Gastrocnemius medialis (tissue), 4 donors: ENCODE data around the gene LRRC71. TPM values are rescaled to one million over a fixed set of nuclear protein-coding genes. Genes with fewer than 3 reads are reported as not detected.

Experiments used
- ATAC-seq, 2 donors: fragments of 150-250 bp; one replicate each; pipeline ENCODE4 v1.9.1; 2016
- DNase-seq, 2 donors: peaks; one replicate each; pipeline ENCODE4 v3.0.0-alpha.2; 2019
- H3K27ac ChIP-seq, 4 donors: fragments of 200-600 bp; sonication (generic); 1 replicate in 1 of 4; 2 replicates in 3 of 4; pipeline ENCODE4 v1.5.1; 2016 to 2018; ENCODE audit warnings: mild to moderate bottlenecking in 2 of 4, moderate library complexity in 1 of 4
- H3K27me3 ChIP-seq, 3 donors: fragments of 200-600 bp; sonication (generic) in 2 of 3; 1 replicate in 1 of 3; 2 replicates in 2 of 3; pipeline versions ENCODE4 v1.5.1 to v1.6.0; 2016 to 2019; ENCODE audit warnings: mild to moderate bottlenecking in 1 of 3, moderate library complexity in 1 of 3
- H3K36me3 ChIP-seq, 2 donors: fragments of 200-600 bp; sonication (generic) in 1 of 2; one replicate each; pipeline ENCODE4 v1.5.1; 2017 to 2018
- H3K4me1 ChIP-seq, 2 donors: fragments of 200-600 bp; sonication (generic) in 1 of 2; one replicate each; pipeline ENCODE4 v1.5.1; 2016 to 2017; ENCODE audit warnings: mild to moderate bottlenecking in 2 of 2
- H3K4me3 ChIP-seq, 4 donors: fragments of 200-600 bp; sonication (generic) in 3 of 4; 1 replicate in 1 of 4; 2 replicates in 3 of 4; pipeline ENCODE4 v1.5.1; 2016 to 2019; ENCODE audit warnings: mild to moderate bottlenecking in 2 of 4
- H3K9me3 ChIP-seq, 3 donors: fragments of 200-600 bp; sonication (generic) in 2 of 3; 1 replicate in 1 of 3; 2 replicates in 2 of 3; pipeline ENCODE4 v1.5.1; 2016 to 2019
- POLR2A ChIP-seq, 2 donors: fragments of 450-650 bp; IDR thresholded peaks; one replicate each; pipeline ENCODE4 v1.6.1; 2017; ENCODE audit warnings: antibody characterized with exemption in 2 of 2, mild to moderate bottlenecking in 2 of 2, moderate library complexity in 2 of 2
- in situ Hi-C, 4 donors: fragments of 200-750 bp; cut with MboI; loops; one replicate each; pipeline versions ENCODE4 v1.15.0 to v1.8.0; 2017; ENCODE audit warnings: low sequenced_read_pairs in 4 of 4
- intact Hi-C: fragments of 100-400 bp; cut with DNase I; formaldehyde crosslinking; loops from one replicate; pipeline ENCODE4 v1.15.1; 2023; ENCODE audit warnings: low total_unique reads
- total RNA-seq, 4 donors: library from RNA; depleted of rRNA; stranded (reverse); fragments of >200 nt; gene quantifications; one replicate each; pipeline versions ENCODE4 v1.1.0 to v1.2.3, GENCODE V29; 2016
- TF ChIP-seq, protein P1 (sequence below), 5 experiments: fragments of 450-650 bp in 3 of 5; fragments of 200-600 bp in 2 of 5; sonication (generic) in 2 of 5; IDR thresholded peaks in 4 of 5; conservative IDR thresholded peaks in 1 of 5; 1 replicate in 4 of 5; 2 replicates in 1 of 5; pipeline ENCODE4 v1.5.1; 2016 to 2019; ENCODE audit warnings: antibody characterized with exemption in 5 of 5, mild to moderate bottlenecking in 3 of 5, moderate library complexity in 3 of 5

The LRRC71 gene
- total RNA-seq, 4 donors from 2014 or later: not detected

DNA sequence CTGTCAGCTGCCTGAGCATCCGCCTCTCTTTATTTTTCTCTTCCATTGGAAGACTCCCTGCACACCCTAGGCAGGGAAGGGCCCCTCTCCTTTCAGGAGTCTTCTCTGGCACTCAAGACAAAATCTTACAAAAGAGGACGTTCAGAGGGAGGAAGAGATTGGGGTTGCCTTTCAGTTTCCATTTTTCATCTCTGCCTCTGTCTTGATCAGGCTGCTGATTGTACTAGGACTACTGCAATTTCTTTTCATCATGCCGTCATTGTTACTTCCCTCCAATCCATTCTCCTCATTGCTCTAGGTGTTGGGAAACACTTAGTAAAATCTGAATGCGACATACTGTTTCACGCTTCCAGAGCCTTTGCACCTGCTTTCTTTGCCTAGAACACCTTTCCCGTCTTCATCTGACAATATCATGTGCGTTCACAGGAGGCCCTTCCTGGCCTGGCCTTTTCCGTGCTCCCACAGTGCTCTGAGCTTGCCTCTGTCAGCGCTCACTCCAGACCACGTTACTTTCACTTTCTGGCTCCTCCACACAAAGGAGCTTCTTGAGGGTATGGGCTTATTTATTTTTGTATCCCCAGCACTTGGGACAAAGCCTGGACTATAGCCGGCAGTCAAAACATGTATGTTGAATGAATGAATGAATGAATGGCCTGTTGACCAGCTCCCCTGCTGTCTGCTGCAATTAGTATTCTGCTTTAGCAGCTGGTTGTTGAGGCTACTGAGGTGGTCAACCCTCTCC lies 10.9 kb downstream of the LRRC71 start:
- ATAC-seq (no peak), DNase-seq (no peak)
- Histone ChIP-seq H3K36me3 (peaks cover 0 to 8% of the 10 kb centered on the region in 2 donors), H3K4me3 (no peak overlapping the region), H3K4me1 (peaks cover 3 to 6% of the 10 kb centered on the region in 2 donors), H3K9me3 (no peaks in the 10 kb centered on the region), H3K27me3 (peaks cover 23 to 29% (median 28%) of the 10 kb centered on the region in 3 donors), H3K27ac (no peak overlapping the region)
- TF ChIP-seq, protein P1, sequence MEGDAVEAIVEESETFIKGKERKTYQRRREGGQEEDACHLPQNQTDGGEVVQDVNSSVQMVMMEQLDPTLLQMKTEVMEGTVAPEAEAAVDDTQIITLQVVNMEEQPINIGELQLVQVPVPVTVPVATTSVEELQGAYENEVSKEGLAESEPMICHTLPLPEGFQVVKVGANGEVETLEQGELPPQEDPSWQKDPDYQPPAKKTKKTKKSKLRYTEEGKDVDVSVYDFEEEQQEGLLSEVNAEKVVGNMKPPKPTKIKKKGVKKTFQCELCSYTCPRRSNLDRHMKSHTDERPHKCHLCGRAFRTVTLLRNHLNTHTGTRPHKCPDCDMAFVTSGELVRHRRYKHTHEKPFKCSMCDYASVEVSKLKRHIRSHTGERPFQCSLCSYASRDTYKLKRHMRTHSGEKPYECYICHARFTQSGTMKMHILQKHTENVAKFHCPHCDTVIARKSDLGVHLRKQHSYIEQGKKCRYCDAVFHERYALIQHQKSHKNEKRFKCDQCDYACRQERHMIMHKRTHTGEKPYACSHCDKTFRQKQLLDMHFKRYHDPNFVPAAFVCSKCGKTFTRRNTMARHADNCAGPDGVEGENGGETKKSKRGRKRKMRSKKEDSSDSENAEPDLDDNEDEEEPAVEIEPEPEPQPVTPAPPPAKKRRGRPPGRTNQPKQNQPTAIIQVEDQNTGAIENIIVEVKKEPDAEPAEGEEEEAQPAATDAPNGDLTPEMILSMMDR (IDR thresholded peaks at IDR 0.05 in 4 of 5, conservative IDR thresholded peaks at IDR 0.05 in 1 of 5): no peak
- no peak for TF ChIP-seq POLR2A (IDR thresholded peaks at IDR 0.05)
- in situ Hi-C loops: no loop called here
- intact Hi-C loops: no loop called here

DNA sequence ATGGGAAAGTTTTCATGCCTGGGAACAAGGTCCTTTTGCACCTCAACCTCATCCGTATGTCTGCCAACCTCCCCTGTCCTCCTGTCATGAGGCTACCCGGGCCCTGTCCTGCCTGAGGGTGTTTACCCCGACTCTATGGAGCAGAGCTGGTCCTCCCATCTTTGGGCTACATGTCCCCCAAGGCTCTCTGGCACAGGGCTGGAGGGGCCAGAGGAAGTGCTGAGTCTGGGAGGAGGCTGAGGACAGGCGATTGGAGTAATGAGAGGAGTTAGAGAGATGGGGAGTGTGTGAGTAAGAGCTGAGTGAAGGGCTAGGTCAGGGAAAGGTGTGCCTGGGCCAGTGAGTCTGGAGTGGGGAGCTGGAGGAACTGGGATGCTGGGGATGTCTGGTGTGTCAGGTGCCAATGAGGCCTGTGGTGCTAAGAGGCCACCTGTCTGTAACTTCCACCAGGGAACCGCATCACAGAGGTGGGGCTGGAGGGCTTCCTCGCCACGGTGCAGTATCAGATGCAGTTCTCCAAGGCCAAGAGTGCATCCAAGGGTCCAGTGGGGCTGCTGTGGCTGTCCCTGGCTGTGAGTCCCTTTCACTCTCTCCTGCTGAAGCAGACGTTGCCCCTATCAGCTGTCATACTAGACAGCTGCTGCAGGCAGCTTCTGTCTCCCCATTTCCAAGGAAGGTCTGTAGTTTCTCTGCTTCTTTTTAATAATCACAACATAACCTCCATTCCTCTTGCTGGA lies 11.7 kb downstream of the LRRC71 start:
- peaks cover 3 to 6% of the 10 kb centered on the region in 2 donors for H3K4me1 ChIP-seq
- no peak overlapping the region for H3K27ac ChIP-seq
- H3K27me3 ChIP-seq: peaks cover 17 to 21% (median 20%) of the 10 kb centered on the region in 3 donors
- in situ Hi-C loops: no loop called here
- ATAC-seq: no peak
- H3K36me3 ChIP-seq: peaks cover 0 to 11% of the 10 kb centered on the region in 2 donors
- no peak overlapping the region for H3K4me3 ChIP-seq
- no peak for DNase-seq
- intact Hi-C loops: no loop called here
- no peak for TF ChIP-seq POLR2A (IDR thresholded peaks at IDR 0.05)
- TF ChIP-seq, protein P1 (IDR thresholded peaks at IDR 0.05 in 4 of 5, conservative IDR thresholded peaks at IDR 0.05 in 1 of 5): no peak
- no peaks in the 10 kb centered on the region for H3K9me3 ChIP-seq

DNA sequence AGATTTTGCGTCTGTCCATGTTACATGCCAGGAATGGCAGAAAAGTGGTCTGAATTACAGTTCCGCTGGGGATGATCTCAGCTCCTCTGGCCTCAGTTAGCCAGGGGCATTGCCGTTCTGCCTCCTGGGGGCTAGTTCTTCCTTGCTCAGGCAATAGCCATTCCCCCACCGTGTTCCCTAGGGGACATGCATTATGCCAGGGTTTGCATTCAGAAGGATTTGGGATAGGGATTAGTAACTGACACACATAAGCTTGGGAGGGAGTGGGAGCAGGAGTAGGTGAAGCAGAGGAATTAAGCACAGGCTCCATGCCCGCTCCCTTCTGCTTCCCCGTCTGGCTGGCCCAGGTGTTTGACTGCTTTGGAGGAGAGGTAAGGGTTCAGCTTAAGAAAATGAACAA lies 12.7 kb downstream of the LRRC71 start:
- Histone ChIP-seq H3K27me3 (peaks cover 8 to 12% (median 10%) of the 10 kb centered on the region in 3 donors), H3K9me3 (no peaks in the 10 kb centered on the region), H3K27ac (no peak overlapping the region), H3K4me3 (no peak overlapping the region), H3K36me3 (peaks cover 0 to 21% of the 10 kb centered on the region in 2 donors), H3K4me1 (no peaks in the 10 kb centered on the region)
- ATAC-seq (no peak), DNase-seq (no peak)
- TF ChIP-seq POLR2A (IDR thresholded peaks at IDR 0.05): no peak
- TF ChIP-seq, protein P1 (IDR thresholded peaks at IDR 0.05 in 4 of 5, conservative IDR thresholded peaks at IDR 0.05 in 1 of 5): no peak
- intact Hi-C loops (no loop called here), in situ Hi-C loops (no loop called here)

DNA sequence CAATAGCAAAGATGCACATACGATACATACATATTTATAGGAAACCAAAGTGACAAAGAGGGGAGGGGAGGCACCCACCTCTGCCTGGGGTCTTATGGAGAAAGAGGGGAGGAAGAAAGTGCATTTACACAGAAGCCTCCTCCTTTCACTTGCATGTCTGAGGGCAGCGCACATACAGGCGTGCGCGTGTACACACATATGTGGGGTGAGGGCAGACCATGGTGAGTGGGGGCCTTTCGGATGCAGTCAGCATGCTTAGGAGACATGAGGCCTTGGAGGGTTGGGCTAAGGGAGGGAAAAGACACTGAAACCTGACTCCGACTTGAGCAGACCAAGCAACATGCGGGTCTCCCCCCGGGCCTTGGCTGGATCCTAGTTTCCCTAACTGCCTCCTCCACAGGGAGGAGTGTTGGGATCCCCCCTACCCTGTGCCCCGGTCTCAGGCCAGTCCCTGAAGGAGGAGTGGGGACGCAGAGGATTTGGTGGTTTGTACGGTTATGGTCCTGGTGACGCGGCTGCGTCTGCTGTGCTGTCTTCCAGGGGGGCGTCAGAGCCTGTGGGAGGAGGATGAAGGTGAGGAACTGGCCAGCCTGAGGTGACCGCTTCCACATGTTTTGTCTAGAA lies 15.2 kb downstream of the LRRC71 start:
- H3K27ac ChIP-seq: no peak overlapping the region
- H3K27me3 ChIP-seq: no peaks in the 10 kb centered on the region
- DNase-seq: no peak
- peaks cover 0 to 45% of the 10 kb centered on the region in 2 donors for H3K36me3 ChIP-seq
- ATAC-seq: no peak
- no peaks in the 10 kb centered on the region for H3K4me1 ChIP-seq
- no peak for TF ChIP-seq POLR2A (IDR thresholded peaks at IDR 0.05)
- H3K9me3 ChIP-seq: no peaks in the 10 kb centered on the region
- intact Hi-C loops: no loop called here
- in situ Hi-C loops: no loop called here
- H3K4me3 ChIP-seq: no peak overlapping the region

DNA sequence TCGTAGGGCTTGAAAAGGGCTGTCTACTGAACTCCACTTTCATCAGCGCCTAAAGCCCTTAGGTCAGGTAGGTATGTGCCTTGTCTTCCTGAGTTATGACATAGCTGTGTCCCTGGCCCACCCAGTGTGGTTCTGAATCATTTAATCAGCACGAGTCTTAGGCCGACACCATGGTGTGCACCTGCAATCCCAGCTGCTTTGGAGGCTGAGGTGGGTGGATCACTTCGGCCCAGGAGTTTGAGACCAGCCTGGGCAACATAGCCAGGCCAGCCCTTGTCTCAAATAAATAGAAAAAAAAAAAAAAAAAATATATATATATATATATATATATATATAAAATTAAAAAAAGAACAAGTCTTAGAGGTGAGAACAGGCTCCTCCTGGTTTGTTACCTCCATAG lies 15.8 kb downstream of the LRRC71 start:
- in situ Hi-C loops (no loop called here), intact Hi-C loops (no loop called here)
- no peak for ATAC-seq

More for the DNA sequence above, 15.8 kb downstream of the LRRC71 start:
- no peak for DNase-seq
- H3K4me1 ChIP-seq: no peaks in the 10 kb centered on the region
- H3K27ac ChIP-seq: no peak overlapping the region
- H3K36me3 ChIP-seq: peaks cover 0 to 51% of the 10 kb centered on the region in 2 donors
- H3K27me3 ChIP-seq: no peaks in the 10 kb centered on the region
- H3K4me3 ChIP-seq: no peak overlapping the region
- TF ChIP-seq, protein P1 (IDR thresholded peaks at IDR 0.05 in 4 of 5, conservative IDR thresholded peaks at IDR 0.05 in 1 of 5): no peak
- TF ChIP-seq POLR2A (IDR thresholded peaks at IDR 0.05): no peak
- no peaks in the 10 kb centered on the region for H3K9me3 ChIP-seq
